HEK293 (cell line): ENCODE results near the gene UBE2D3.
A peak's percentile ranks its signal among the peaks of the same experiment; 100 is the strongest.

ENCODE experiments used
- HIC1 ChIP-seq: fragments of 450-650 bp; formaldehyde crosslinking; IDR thresholded peaks from 2 replicates; pipeline ENCODE4 v1.5.1; 2016; ENCODE audit warnings: missing biosample characterization, missing genetic modification characterization
- HOXD13 ChIP-seq: sonication (generic); formaldehyde crosslinking; IDR thresholded peaks from 2 replicates; pipeline ENCODE4 v1.8.0; 2022; ENCODE audit warnings: missing genetic modification reagents, borderline replicate concordance
- KLF16 ChIP-seq: fragments of 450-650 bp; formaldehyde crosslinking; IDR thresholded peaks from 2 replicates; pipeline ENCODE4 v1.5.1; 2017; ENCODE audit warnings: missing biosample characterization, missing genetic modification characterization
- MEIS1 ChIP-seq: sonication (generic); formaldehyde crosslinking; IDR thresholded peaks from 2 replicates; pipeline ENCODE4 v1.8.1; 2022; ENCODE audit warnings: missing genetic modification reagents, mild to moderate bottlenecking, borderline replicate concordance
- MZF1 ChIP-seq: fragments of 450-650 bp; formaldehyde crosslinking; IDR thresholded peaks from 2 replicates; pipeline ENCODE4 v1.5.1; 2017; ENCODE audit warnings: missing biosample characterization, missing genetic modification characterization, borderline replicate concordance
- WT1 ChIP-seq: fragments of 450-650 bp; formaldehyde crosslinking; IDR thresholded peaks from 2 replicates; pipeline ENCODE4 v1.5.1; 2016; ENCODE audit warnings: missing biosample characterization, missing genetic modification characterization
- YY2 ChIP-seq: fragments of 450-650 bp; formaldehyde crosslinking; IDR thresholded peaks from 2 replicates; pipeline ENCODE4 v1.5.1; 2016; ENCODE audit warnings: missing biosample characterization, missing genetic modification characterization
- ZBTB17 ChIP-seq: fragments of 450-650 bp; formaldehyde crosslinking; IDR thresholded peaks from 2 replicates; pipeline ENCODE4 v1.5.1; 2016; ENCODE audit warnings: missing biosample characterization, missing genetic modification characterization
- ZBTB48 ChIP-seq: fragments of 450-650 bp; formaldehyde crosslinking; IDR thresholded peaks from 2 replicates; pipeline ENCODE4 v1.5.1; 2016; ENCODE audit warnings: missing biosample characterization, missing genetic modification characterization
- ZBTB7A ChIP-seq: fragments of 450-650 bp; formaldehyde crosslinking; IDR thresholded peaks from 2 replicates; pipeline ENCODE4 v1.5.1; 2016; ENCODE audit warnings: low read depth, missing biosample characterization, missing genetic modification characterization
- ZFP37 ChIP-seq: fragments of 450-650 bp; formaldehyde crosslinking; IDR thresholded peaks from 2 replicates; pipeline ENCODE4 v1.5.1; 2016; ENCODE audit warnings: missing biosample characterization, missing genetic modification characterization
- ZNF174 ChIP-seq: fragments of 450-650 bp; formaldehyde crosslinking; IDR thresholded peaks from 2 replicates; pipeline ENCODE4 v1.5.0; 2017; ENCODE audit warnings: missing biosample characterization, mild to moderate bottlenecking, missing genetic modification characterization
- ZNF211 ChIP-seq: fragments of 450-650 bp; formaldehyde crosslinking; IDR thresholded peaks from 2 replicates; pipeline ENCODE4 v1.5.1; 2016; ENCODE audit warnings: low read depth, missing biosample characterization, missing genetic modification characterization
- ZNF239 ChIP-seq: fragments of 450-650 bp; formaldehyde crosslinking; IDR thresholded peaks from 2 replicates; pipeline ENCODE4 v1.5.1; 2016; ENCODE audit warnings: missing biosample characterization, missing genetic modification characterization
- ZNF248 ChIP-seq: fragments of 450-650 bp; formaldehyde crosslinking; IDR thresholded peaks from 2 replicates; pipeline ENCODE4 v1.5.1; 2017; ENCODE audit warnings: missing biosample characterization, missing genetic modification characterization
- ZNF26 ChIP-seq: fragments of 450-650 bp; formaldehyde crosslinking; IDR thresholded peaks from 2 replicates; pipeline ENCODE4 v1.5.1; 2016; ENCODE audit warnings: missing biosample characterization, missing genetic modification characterization
- ZNF266 ChIP-seq: fragments of 450-650 bp; formaldehyde crosslinking; IDR thresholded peaks from 2 replicates; pipeline ENCODE4 v1.5.1; 2016; ENCODE audit warnings: missing biosample characterization, missing genetic modification characterization, low read depth
- ZNF302 ChIP-seq: fragments of 450-650 bp; formaldehyde crosslinking; IDR thresholded peaks from 2 replicates; pipeline ENCODE4 v1.5.1; 2016; ENCODE audit warnings: missing biosample characterization, missing genetic modification characterization, low read depth
- ZNF341 ChIP-seq: fragments of 450-650 bp; formaldehyde crosslinking; IDR thresholded peaks from 2 replicates; pipeline ENCODE4; 2016; ENCODE audit warnings: low read depth, missing biosample characterization, missing genetic modification characterization
- ZNF350 ChIP-seq: fragments of 450-650 bp; formaldehyde crosslinking; IDR thresholded peaks from 2 replicates; pipeline ENCODE4 v1.5.0; 2017; ENCODE audit warnings: missing biosample characterization, mild to moderate bottlenecking, missing genetic modification characterization
- ZNF37A ChIP-seq: fragments of 450-650 bp; IDR thresholded peaks from 2 replicates; pipeline ENCODE4 v1.5.1; 2018; ENCODE audit warnings: missing biosample characterization, missing genetic modification characterization
- ZNF394 ChIP-seq: fragments of 450-650 bp; formaldehyde crosslinking; IDR thresholded peaks from 2 replicates; pipeline ENCODE4 v1.5.1; 2016; ENCODE audit warnings: missing biosample characterization, missing genetic modification characterization, mild to moderate bottlenecking, moderate library complexity, borderline replicate concordance
- ZNF510 ChIP-seq: fragments of 450-650 bp; formaldehyde crosslinking; IDR thresholded peaks from 2 replicates; pipeline ENCODE4 v1.5.1; 2018; ENCODE audit warnings: mild to moderate bottlenecking, missing genetic modification characterization, missing biosample characterization; ENCODE audit not compliant: insufficient replicate concordance
- ZNF521 ChIP-seq: fragments of 450-650 bp; formaldehyde crosslinking; IDR thresholded peaks from 2 replicates; pipeline ENCODE4 v1.5.1; 2017; ENCODE audit warnings: missing biosample characterization, mild to moderate bottlenecking, missing genetic modification characterization
- ZNF585B ChIP-seq: fragments of 450-650 bp; formaldehyde crosslinking; IDR thresholded peaks from 2 replicates; pipeline ENCODE4 v1.5.1; 2016; ENCODE audit warnings: missing biosample characterization, missing genetic modification characterization
- ZNF621 ChIP-seq: fragments of 450-650 bp; formaldehyde crosslinking; IDR thresholded peaks from 2 replicates; pipeline ENCODE4 v1.5.1; 2017; ENCODE audit warnings: missing biosample characterization, missing genetic modification characterization
- ZNF776 ChIP-seq: fragments of 450-650 bp; formaldehyde crosslinking; IDR thresholded peaks from 2 replicates; pipeline ENCODE4 v1.5.0; 2017; ENCODE audit warnings: missing biosample characterization, missing genetic modification characterization, borderline replicate concordance
- ZSCAN4 ChIP-seq: fragments of 450-650 bp; formaldehyde crosslinking; IDR thresholded peaks from 2 replicates; pipeline ENCODE4 v1.5.1; 2017; ENCODE audit warnings: missing biosample characterization, missing genetic modification characterization
- TF ChIP-seq, protein P1 (sequence below): fragments of 450-650 bp; formaldehyde crosslinking; IDR thresholded peaks from 2 replicates; pipeline ENCODE4 v1.5.1; 2017; ENCODE audit warnings: missing biosample characterization, missing genetic modification characterization
- TF ChIP-seq, protein P2 (sequence below): fragments of 450-650 bp; formaldehyde crosslinking; IDR thresholded peaks from 2 replicates; pipeline ENCODE4 v1.5.1; 2016; ENCODE audit warnings: missing biosample characterization, missing genetic modification characterization
- TF ChIP-seq, protein P3 (sequence below): fragments of 450-650 bp; formaldehyde crosslinking; IDR thresholded peaks from 2 replicates; pipeline ENCODE4 v1.5.1; 2016; ENCODE audit warnings: missing biosample characterization, missing genetic modification characterization

UBE2D3 gene

GRCh38 chr4:102780476-102781144, 46.7 kb downstream of the UBE2D3 start (continued):
- TF ChIP-seq, protein P1, sequence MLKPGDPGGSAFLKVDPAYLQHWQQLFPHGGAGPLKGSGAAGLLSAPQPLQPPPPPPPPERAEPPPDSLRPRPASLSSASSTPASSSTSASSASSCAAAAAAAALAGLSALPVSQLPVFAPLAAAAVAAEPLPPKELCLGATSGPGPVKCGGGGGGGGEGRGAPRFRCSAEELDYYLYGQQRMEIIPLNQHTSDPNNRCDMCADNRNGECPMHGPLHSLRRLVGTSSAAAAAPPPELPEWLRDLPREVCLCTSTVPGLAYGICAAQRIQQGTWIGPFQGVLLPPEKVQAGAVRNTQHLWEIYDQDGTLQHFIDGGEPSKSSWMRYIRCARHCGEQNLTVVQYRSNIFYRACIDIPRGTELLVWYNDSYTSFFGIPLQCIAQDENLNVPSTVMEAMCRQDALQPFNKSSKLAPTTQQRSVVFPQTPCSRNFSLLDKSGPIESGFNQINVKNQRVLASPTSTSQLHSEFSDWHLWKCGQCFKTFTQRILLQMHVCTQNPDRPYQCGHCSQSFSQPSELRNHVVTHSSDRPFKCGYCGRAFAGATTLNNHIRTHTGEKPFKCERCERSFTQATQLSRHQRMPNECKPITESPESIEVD (tag by site-specific recombination), result no peak
- TF ChIP-seq ZNF394 (tag by site-specific recombination), result peak; percentile 64; the same call in 1 of the 2 replicates
- TF ChIP-seq, protein P2, sequence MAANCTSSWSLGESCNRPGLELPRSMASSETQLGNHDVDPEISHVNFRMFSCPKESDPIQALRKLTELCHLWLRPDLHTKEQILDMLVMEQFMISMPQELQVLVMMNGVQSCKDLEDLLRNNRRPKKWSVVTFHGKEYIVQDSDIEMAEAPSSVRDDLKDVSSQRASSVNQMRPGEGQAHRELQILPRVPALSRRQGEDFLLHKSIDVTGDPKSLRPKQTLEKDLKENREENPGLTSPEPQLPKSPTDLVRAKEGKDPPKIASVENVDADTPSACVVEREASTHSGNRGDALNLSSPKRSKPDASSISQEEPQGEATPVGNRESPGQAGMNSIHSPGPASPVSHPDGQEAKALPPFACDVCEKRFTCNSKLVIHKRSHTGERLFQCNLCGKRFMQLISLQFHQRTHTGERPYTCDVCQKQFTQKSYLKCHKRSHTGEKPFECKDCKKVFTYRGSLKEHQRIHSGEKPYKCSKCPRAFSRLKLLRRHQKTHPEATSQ (tag by site-specific recombination), result no peak
- no peak for TF ChIP-seq ZNF26
- TF ChIP-seq, protein P3, sequence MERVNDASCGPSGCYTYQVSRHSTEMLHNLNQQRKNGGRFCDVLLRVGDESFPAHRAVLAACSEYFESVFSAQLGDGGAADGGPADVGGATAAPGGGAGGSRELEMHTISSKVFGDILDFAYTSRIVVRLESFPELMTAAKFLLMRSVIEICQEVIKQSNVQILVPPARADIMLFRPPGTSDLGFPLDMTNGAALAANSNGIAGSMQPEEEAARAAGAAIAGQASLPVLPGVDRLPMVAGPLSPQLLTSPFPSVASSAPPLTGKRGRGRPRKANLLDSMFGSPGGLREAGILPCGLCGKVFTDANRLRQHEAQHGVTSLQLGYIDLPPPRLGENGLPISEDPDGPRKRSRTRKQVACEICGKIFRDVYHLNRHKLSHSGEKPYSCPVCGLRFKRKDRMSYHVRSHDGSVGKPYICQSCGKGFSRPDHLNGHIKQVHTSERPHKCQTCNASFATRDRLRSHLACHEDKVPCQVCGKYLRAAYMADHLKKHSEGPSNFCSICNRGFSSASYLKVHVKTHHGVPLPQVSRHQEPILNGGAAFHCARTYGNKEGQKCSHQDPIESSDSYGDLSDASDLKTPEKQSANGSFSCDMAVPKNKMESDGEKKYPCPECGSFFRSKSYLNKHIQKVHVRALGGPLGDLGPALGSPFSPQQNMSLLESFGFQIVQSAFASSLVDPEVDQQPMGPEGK, result no peak
- no peak for TF ChIP-seq ZNF350
- TF ChIP-seq ZNF302, result no peak
- TF ChIP-seq ZNF266 (tag by site-specific recombination), result no peak
- no peak for TF ChIP-seq HOXD13 (CRISPR knock-in tag)
- TF ChIP-seq ZNF211 (tag by site-specific recombination), result no peak
- no peak for TF ChIP-seq ZNF621 (tag by site-specific recombination)
- no peak for TF ChIP-seq ZNF37A (tag by site-specific recombination)
- TF ChIP-seq MEIS1, result no peak
- no peak for TF ChIP-seq ZBTB48 (tag by site-specific recombination)
- TF ChIP-seq ZNF239 (tag by site-specific recombination), result no peak
- no peak for TF ChIP-seq MZF1 (tag by site-specific recombination)
- no peak for TF ChIP-seq KLF16 (tag by site-specific recombination)
- no peak for TF ChIP-seq ZNF341
- TF ChIP-seq HIC1 (tag by site-specific recombination), result peak; percentile 78
- TF ChIP-seq ZBTB17 (tag by site-specific recombination), result peak; percentile 61; the same call in 1 of the 2 replicates
- TF ChIP-seq ZBTB7A (tag by site-specific recombination), result no peak
- no peak for TF ChIP-seq ZNF174 (tag by site-specific recombination)
- peak; percentile 92 for TF ChIP-seq WT1 (tag by site-specific recombination)
- no peak for TF ChIP-seq ZNF248 (tag by site-specific recombination)
- no peak for TF ChIP-seq ZNF521
- TF ChIP-seq ZSCAN4, result 0 out of 2 replicates have a peak, but pooled peaks have one; percentile 8
- TF ChIP-seq YY2 (tag by site-specific recombination), result no peak
- TF ChIP-seq ZNF776 (tag by site-specific recombination), result no peak
- 0 out of 2 replicates have a peak, but pooled peaks have one; percentile 44 for TF ChIP-seq ZFP37 (tag by site-specific recombination)
- no peak for TF ChIP-seq ZNF510 (tag by site-specific recombination)
- TF ChIP-seq ZNF585B (tag by site-specific recombination), result no peak
